MM.1S (cell line): ENCODE results near the gene BPIFB2.

Source experiments
- DNase-seq: peaks from one replicate; pipeline ENCODE4 v3.0.0-alpha.2; 2015
- H2AFZ ChIP-seq: fragments of 300-600 bp; sonication (generic); 2 replicates; pipeline ENCODE4 v1.6.0; 2016; ENCODE audit warnings: antibody characterized with exemption, low read length
- H3F3A ChIP-seq: fragments of 300-600 bp; sonication (generic); 2 replicates; pipeline ENCODE4 v1.6.1; 2016; ENCODE audit warnings: mild to moderate bottlenecking, antibody characterized with exemption, low read length, moderate library complexity, mixed read lengths; ENCODE audit not compliant: insufficient read depth
- H3K27ac ChIP-seq: fragments of 300-600 bp; sonication (generic); 2 replicates; pipeline ENCODE4 v1.5.1; 2016; ENCODE audit warnings: mild to moderate bottlenecking, low read length
- H3K27me3 ChIP-seq: fragments of 300-600 bp; sonication (generic); replicated peaks from 2 replicates; pipeline ENCODE4 v1.6.0; 2016; ENCODE audit warnings: low read length; ENCODE audit not compliant: insufficient read depth
- H3K36me3 ChIP-seq: fragments of 300-600 bp; sonication (generic); replicated peaks from 2 replicates; pipeline ENCODE4 v1.6.1; 2016; ENCODE audit warnings: mild to moderate bottlenecking, low read length, mixed read lengths; ENCODE audit not compliant: insufficient read depth
- H3K4me1 ChIP-seq: fragments of 300-600 bp; sonication (generic); 2 replicates; pipeline ENCODE4 v1.6.1; 2016; ENCODE audit warnings: low read length, mixed read lengths
- H3K4me2 ChIP-seq: fragments of 300-600 bp; sonication (generic); 2 replicates; pipeline ENCODE4 v1.6.0; 2016; ENCODE audit warnings: low read depth, low read length
- H3K4me3 ChIP-seq: fragments of 300-600 bp; sonication (generic); 2 replicates; pipeline ENCODE4 v1.5.1; 2016; ENCODE audit warnings: low read length, mixed read lengths
- H3K79me2 ChIP-seq: fragments of 300-600 bp; sonication (generic); 2 replicates; pipeline ENCODE4 v1.6.1; 2016; ENCODE audit warnings: mixed run types, low read length, mixed read lengths
- H3K9ac ChIP-seq: fragments of 300-600 bp; sonication (generic); 2 replicates; pipeline ENCODE4 v1.6.1; 2016; ENCODE audit warnings: low read length, mixed read lengths
- H3K9me2 ChIP-seq: fragments of 300-600 bp; sonication (generic); replicated peaks from 2 replicates; pipeline ENCODE4 v1.6.1; 2016; ENCODE audit warnings: mild to moderate bottlenecking, low read length, mixed read lengths; ENCODE audit not compliant: insufficient read depth
- H3K9me3 ChIP-seq: fragments of 300-600 bp; sonication (generic); replicated peaks from 2 replicates; pipeline ENCODE4 v1.6.1; 2016; ENCODE audit warnings: mild to moderate bottlenecking, low read length, mixed read lengths; ENCODE audit not compliant: insufficient read depth
- H4K20me1 ChIP-seq: fragments of 300-600 bp; sonication (generic); 2 replicates; pipeline ENCODE4 v1.6.1; 2016; ENCODE audit warnings: mild to moderate bottlenecking, low read length, moderate library complexity, mixed read lengths; ENCODE audit not compliant: insufficient read depth
- CTCF ChIP-seq: fragments of 300-600 bp; sonication (generic); IDR thresholded peaks from 2 replicates; pipeline ENCODE4 v1.5.1; 2016; ENCODE audit warnings: antibody characterized with exemption, low read length, mixed read lengths
- EZH2 ChIP-seq: fragments of 300-600 bp; sonication (generic); optimal IDR thresholded peaks from 2 replicates; pipeline ENCODE3; 2017; ENCODE audit warnings: low read depth, mild to moderate bottlenecking, antibody characterized with exemption, low read length, mixed read lengths
- EZH2phosphoT487 ChIP-seq: fragments of 300-600 bp; sonication (generic); IDR thresholded peaks from 2 replicates; pipeline ENCODE4 v1.6.1; 2018; ENCODE audit warnings: antibody characterized with exemption, low read length

BPIFB2 gene

GRCh38 chr20:33062825-33063149, 55.3 kb downstream of the BPIFB2 start:
- H3K4me2 ChIP-seq, result no peak overlapping the region

GRCh38 chr20:33063271-33063670, 55.8 kb downstream of the BPIFB2 start:
- Histone ChIP-seq H3K9me2 (no peaks in the 10 kb centered on the region), H3K79me2 (no peaks in the 10 kb centered on the region), H3K9ac (no peak overlapping the region), H3K27me3 (peaks cover 25% of the 10 kb centered on the region), H3F3A (no peaks in the 10 kb centered on the region), H3K27ac (no peak overlapping the region), H3K36me3 (no peaks in the 10 kb centered on the region), H3K4me3 (no peak overlapping the region), H4K20me1 (no peaks in the 10 kb centered on the region), H3K4me2 (no peak overlapping the region), H3K4me1 (no peaks in the 10 kb centered on the region), H2AFZ (no peak overlapping the region), H3K9me3 (no peaks in the 10 kb centered on the region)
- TF ChIP-seq EZH2phosphoT487, result no peak
- no peak for TF ChIP-seq EZH2
- no peak for TF ChIP-seq CTCF
- no peak for DNase-seq

More at GRCh38 chr20:33062825-33063149, 55.3 kb downstream of the BPIFB2 start:
- H4K20me1 ChIP-seq, result no peaks in the 10 kb centered on the region
- H3K79me2 ChIP-seq, result no peaks in the 10 kb centered on the region
- H3K9me2 ChIP-seq, result no peaks in the 10 kb centered on the region
- no peak for DNase-seq
- H2AFZ ChIP-seq, result no peak overlapping the region
- H3K4me3 ChIP-seq, result no peak overlapping the region
- H3K36me3 ChIP-seq, result no peaks in the 10 kb centered on the region
- H3K9me3 ChIP-seq, result no peaks in the 10 kb centered on the region
- H3K27me3 ChIP-seq, result peaks cover 25% of the 10 kb centered on the region
- no peaks in the 10 kb centered on the region for H3F3A ChIP-seq
- TF ChIP-seq EZH2phosphoT487 (no peak), CTCF (no peak)
- H3K27ac ChIP-seq, result no peak overlapping the region
- H3K4me1 ChIP-seq, result no peaks in the 10 kb centered on the region
- H3K9ac ChIP-seq, result no peak overlapping the region

GRCh38 chr20:33064572-33065287, 57.2 kb downstream of the BPIFB2 start:
- Histone ChIP-seq H3K4me1 (no peaks in the 10 kb centered on the region), H3K9me3 (no peaks in the 10 kb centered on the region), H3K4me3 (no peak overlapping the region), H3K9ac (no peak overlapping the region), H4K20me1 (no peaks in the 10 kb centered on the region), H3K4me2 (no peak overlapping the region), H3K9me2 (no peaks in the 10 kb centered on the region), H3K79me2 (no peaks in the 10 kb centered on the region), H3K27ac (no peak overlapping the region), H3K27me3 (peaks cover 29% of the 10 kb centered on the region), H3F3A (no peaks in the 10 kb centered on the region), H3K36me3 (no peaks in the 10 kb centered on the region), H2AFZ (no peak overlapping the region)
- no peak for TF ChIP-seq EZH2
- TF ChIP-seq EZH2phosphoT487, result no peak
- TF ChIP-seq CTCF, result no peak
- no peak for DNase-seq
